WTC11 (cell line): Measurements from ENCODE around the gene LCE6A.

Experiments
- ARID4B ChIP-seq: sonication (generic); formaldehyde crosslinking; IDR thresholded peaks from 2 replicates; pipeline ENCODE4 v1.8.0; 2023; ENCODE audit warnings: missing genetic modification reagents, mild to moderate bottlenecking, borderline replicate concordance
- CTCF ChIP-seq: fragments of 200-600 bp; IDR thresholded peaks from 2 replicates; pipeline ENCODE4 v1.8.0; 2022; ENCODE audit warnings: antibody characterized with exemption
- ESRRA ChIP-seq: sonication (generic); formaldehyde crosslinking; IDR thresholded peaks from 2 replicates; pipeline ENCODE4 v1.8.1; 2022; ENCODE audit warnings: mild to moderate bottlenecking, missing genetic modification reagents, borderline replicate concordance
- JAZF1 ChIP-seq: fragments of 250-450 bp; sonication (Bioruptor Pico); IDR thresholded peaks from 2 replicates; pipeline ENCODE4 v1.9.0; 2021; ENCODE audit warnings: moderate library complexity, mild to moderate bottlenecking, inconsistent platforms
- STAT6 ChIP-seq: sonication (generic); formaldehyde crosslinking; conservative IDR thresholded peaks from 2 replicates; pipeline ENCODE4 v1.8.1; 2023; ENCODE audit warnings: mild to moderate bottlenecking, low read depth, missing genetic modification reagents, moderate library complexity
- ZNF425 ChIP-seq: fragments of 250-450 bp; sonication (Bioruptor Pico); conservative IDR thresholded peaks from 2 replicates; pipeline ENCODE4 v1.9.0; 2021; ENCODE audit warnings: mild to moderate bottlenecking

GRCh38 chr1:152878042-152878441 is 35.4 kb downstream of the LCE6A start, which contains the start of gene SMCP:
- TF ChIP-seq STAT6 (CRISPR knock-in tag) (no peak), CTCF (peak; percentile 47), JAZF1 (CRISPR knock-in tag) (no peak), ZNF425 (CRISPR knock-in tag) (no peak), ARID4B (no peak), ESRRA (no peak)
